ENCODE measurements around the gene CSN1S1.
"Not testable (repeated sequence)": the region's sequence is repeated elsewhere in the genome, so short reads cannot be mapped to it uniquely, and the experiment has no call there.

CSN1S1 gene, protein sequence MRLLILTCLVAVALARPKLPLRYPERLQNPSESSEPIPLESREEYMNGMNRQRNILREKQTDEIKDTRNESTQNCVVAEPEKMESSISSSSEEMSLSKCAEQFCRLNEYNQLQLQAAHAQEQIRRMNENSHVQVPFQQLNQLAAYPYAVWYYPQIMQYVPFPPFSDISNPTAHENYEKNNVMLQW

DNA sequence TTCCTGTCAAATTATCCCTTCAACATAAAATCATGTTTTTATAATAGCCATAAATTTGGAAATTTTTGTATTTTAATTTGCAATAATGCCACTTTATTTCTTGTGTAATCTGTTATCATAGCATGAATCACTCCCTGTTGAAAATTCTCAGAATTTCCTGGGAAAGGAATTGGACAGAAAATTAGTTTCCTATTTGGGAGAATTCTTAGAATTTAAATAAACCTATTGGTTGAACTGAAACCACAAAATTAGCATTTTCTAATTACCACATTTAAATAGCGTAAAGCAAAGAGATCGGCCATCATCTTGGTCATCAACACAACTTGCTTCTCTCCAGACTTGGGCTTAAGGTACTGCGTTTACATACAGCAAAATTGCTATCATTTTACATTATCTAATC lies at the start of gene CSN1S1:
Gene CSN1S1, plus strand, starts transcription at position 301 of the 400 bp plus-strand sequence. CDS start 1,488 bp downstream, outside the sequence.
- DNase-seq (ENCODE audit: low read depth): no peak

GRCh38 chr4:69881173-69881773 lies 49.6 kb upstream of the CSN1S1 start:
- no peak for DNase-seq (ENCODE audit: low read depth)

DNA sequence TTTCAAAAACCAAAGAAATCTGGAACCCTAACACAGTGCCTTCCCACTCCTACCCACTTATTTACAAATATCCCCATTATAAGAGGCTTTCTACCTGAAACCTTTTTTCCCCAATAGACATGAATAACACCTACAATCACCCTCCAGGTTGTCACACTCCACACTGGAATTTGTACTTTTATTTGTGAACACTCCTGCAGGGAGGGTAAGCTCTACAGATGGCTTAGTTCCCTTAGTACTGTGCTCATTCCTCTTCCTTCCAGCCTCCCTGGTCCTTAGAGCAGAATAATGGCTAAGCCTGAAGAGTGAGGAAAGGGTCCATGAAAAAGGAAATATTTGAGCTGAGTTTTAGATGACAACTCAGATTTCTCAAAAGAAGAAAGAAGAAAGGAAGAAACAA lies 48.7 kb upstream of the CSN1S1 start:
- no peak for DNase-seq (ENCODE audit: low read depth)

- no peak for DNase-seq (ENCODE audit: low read depth)
Observed at GRCh38 chr4:69888336-69888735, 42.5 kb upstream of the CSN1S1 start.

GRCh38 chr4:69894186-69894585 lies 36.7 kb upstream of the CSN1S1 start:
- DNase-seq (ENCODE audit: low read depth): no peak

- DNase-seq (ENCODE audit: low read depth): no peak
Observed at GRCh38 chr4:69894721-69895120, 36.1 kb upstream of the CSN1S1 start.

DNA sequence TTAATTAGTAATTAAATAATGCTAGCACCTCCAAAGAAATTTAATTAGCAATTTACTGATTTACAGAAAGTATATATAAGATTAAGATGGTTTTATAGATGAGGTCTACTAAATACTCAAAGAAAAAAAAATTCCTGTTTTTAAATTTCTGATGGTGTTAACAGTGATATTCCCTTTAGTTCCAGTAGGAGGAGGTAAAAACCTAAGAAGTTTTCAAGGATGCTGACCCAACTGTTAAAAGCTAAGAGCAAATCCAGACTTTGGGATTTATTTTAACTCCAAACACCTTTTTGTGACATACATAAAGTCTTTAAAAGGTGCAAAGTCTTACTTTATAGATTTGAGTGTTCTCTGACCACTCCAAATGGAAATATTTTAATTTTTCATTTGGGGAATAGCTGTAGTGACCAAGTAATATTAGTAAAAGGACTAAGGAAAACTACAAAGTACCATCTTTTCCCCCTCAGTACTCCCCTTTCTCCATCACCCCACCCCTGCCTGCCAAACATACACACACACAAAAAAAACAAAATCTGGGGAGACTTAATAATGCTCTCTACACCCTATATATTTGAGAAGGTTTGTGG lies 34.2 kb upstream of the CSN1S1 start:
- no peak for DNase-seq (ENCODE audit: low read depth)

- DNase-seq (ENCODE audit: low read depth): no peak
Observed at GRCh38 chr4:69907151-69907550, 23.7 kb upstream of the CSN1S1 start.

GRCh38 chr4:69909195-69909594 lies 21.7 kb upstream of the CSN1S1 start:
- DNase-seq (ENCODE audit: low read depth): no peak

DNA sequence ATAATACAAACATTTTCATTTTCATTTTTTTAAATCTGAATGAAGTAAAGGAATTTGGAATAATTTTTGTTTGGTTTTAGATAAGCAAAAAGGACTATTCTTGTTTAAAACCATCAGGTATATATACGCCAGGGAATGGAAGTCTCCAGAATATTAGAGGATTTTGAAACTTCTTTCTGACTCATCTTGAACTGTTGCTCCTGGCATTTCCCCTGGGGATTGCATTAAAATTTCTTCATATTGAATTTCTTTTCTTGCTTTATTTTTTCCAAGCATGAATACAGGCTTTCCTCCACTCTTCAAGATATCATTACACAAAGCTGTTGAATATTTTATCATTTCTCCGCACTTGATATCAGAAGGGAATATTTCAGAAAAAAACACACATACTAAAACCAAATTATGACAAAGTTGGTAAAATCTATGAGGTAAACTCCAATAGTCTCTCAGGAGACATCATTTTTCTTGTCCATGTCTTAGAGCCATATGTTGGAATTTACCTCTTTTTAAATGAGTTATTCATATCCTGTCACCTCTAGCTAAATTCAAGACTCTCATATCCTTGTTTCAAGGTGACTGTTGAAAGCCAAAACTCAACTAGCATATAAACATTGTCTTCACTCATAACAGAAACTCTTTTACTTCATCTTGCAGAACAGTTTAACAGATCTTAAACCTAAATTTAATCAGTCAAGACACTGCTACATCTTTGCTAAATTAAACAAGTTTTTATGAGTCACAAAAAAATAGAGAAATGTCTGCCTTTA lies 20.7 kb upstream of the CSN1S1 start:
- DNase-seq (ENCODE audit: low read depth): no peak

GRCh38 chr4:69920874-69921273 lies 10.0 kb upstream of the CSN1S1 start:
- no peak for DNase-seq (ENCODE audit: low read depth)

DNA sequence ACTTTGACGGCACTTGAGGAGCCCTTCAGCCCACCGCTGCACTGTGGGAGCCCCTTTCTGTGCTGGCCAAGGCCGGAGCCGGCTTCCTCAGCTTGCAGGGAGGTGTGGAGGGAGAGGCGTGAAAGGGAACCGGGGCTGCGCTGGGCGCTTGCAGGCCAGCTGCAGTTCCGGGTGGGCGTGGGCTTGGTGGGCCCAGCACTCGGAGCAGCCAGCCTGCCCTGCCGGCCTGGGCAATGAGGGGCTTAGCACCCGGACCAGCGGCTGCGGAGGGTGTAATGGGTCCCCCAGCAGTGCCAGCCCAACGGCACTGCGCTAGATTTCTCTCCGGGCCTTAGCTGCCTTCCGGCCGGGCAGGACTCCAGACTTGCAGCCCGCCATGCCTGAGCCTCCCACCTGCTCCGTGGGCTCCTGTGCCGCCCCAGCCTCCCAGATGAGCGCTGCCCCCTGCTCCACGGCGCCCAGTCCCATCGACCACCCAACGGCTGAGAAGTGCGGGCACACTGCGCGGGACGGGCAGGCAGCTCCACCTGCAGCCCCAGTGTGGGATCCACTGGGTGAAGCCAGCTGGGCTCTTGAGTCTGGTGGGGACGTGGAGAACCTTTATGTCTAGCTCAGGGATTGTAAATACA lies 7.0 kb upstream of the CSN1S1 start:
- DNase-seq (ENCODE audit: low read depth): not testable (repeated sequence)

GRCh38 chr4:69934150-69934549 lies 3.3 kb downstream of the CSN1S1 start:
- no peak for DNase-seq (ENCODE audit: low read depth)

DNA sequence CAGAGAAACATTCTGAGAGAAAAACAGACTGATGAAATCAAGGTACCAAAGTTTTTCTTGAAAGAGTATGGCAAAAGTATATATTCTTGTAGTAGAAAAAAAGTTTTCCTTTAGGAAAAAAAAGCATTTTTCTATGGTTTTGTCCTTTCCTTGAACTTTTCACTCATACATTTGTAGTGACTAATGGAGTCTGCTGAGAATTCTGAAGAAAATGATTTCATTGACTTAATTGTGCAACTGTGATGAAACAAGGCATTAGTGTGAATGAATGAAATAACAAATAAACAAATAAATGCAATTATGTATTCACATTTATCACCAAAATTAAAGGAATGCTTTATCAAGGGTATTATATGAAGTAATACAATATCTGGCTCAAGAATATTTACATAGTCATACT lies 5.7 kb downstream of the CSN1S1 start:
- DNase-seq (ENCODE audit: low read depth): no peak

- DNase-seq (ENCODE audit: low read depth): no peak
Observed at GRCh38 chr4:69951602-69952001, 20.7 kb downstream of the CSN1S1 start.

GRCh38 chr4:69957209-69957608 lies 26.3 kb downstream of the CSN1S1 start:
- no peak for DNase-seq (ENCODE audit: low read depth)

DNA sequence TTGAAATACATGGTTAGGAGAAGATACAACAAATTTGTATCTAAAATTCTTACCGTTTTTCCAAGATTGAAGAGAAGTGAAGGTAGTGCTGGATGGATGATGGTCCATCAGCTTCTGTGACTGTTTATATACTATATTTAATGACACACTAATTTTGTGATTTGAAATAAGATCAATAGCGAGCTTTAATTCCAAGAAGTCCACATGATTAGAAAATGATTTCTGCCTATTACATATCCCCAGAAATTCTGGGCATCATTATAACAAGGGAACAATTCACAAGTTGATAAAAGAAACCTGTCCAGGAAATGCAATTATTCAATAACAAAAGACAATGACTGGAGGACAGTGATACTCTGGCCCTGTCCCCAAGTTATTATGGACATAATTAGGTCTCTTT lies 34.8 kb downstream of the CSN1S1 start, which contains the start of gene CSN2:
Gene CSN2, minus strand, starts transcription at position 101 of the 400 bp plus-strand sequence. CDS start 4,733 bp downstream, outside the sequence.
- DNase-seq (ENCODE audit: low read depth): no peak

GRCh38 chr4:69970071-69970470 lies 39.2 kb downstream of the CSN1S1 start:
- no peak for DNase-seq (ENCODE audit: low read depth)

- no peak for DNase-seq (ENCODE audit: low read depth)
Observed at GRCh38 chr4:69974631-69975030, 43.8 kb downstream of the CSN1S1 start.

DNA sequence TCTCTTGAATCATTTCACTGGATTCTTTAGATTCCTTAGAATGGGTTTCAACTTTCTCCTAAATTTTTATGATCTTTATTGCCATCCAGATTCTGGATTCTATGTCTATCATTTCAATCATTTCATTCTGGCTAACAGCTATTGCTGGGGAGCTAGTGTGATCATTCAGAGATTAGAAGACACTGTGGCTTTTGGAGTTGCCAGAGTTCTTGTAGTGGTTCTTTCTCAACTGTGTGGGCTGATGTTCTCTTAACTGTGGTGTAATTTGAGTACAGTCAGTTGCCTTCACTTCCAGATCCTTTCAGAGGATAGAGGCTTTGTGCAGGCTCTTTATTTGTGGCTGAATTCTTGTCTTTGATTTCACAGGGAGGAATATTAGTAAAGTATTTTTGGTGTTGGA lies 46.7 kb downstream of the CSN1S1 start:
- no peak for DNase-seq (ENCODE audit: low read depth)

DNA sequence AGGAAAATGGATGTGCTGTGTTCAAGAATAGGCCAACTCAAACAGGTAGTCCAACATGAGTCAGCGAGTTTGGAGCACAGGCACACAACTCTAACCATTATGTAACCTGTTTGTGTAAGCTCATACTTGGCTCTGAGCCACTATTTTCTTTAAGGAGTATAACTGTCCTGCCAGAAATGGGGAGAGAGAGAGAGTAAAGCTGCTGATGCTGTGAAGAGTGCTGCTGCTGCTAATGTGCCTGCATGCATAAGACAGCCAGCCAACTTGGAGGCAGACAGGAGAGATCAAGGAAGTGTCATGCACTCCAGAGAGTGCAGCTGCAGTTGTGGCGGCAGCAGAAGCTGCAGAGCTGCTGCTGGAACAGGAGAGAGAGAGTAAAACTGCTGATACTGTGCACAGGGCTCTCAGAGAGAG lies 53.2 kb downstream of the CSN1S1 start:
- no peak for DNase-seq (ENCODE audit: low read depth)

GRCh38 chr4:69986663-69987062 lies 55.8 kb downstream of the CSN1S1 start:
- no peak for DNase-seq (ENCODE audit: low read depth)
